ENCODE results near the gene SPRN.

SPRN gene

DNA sequence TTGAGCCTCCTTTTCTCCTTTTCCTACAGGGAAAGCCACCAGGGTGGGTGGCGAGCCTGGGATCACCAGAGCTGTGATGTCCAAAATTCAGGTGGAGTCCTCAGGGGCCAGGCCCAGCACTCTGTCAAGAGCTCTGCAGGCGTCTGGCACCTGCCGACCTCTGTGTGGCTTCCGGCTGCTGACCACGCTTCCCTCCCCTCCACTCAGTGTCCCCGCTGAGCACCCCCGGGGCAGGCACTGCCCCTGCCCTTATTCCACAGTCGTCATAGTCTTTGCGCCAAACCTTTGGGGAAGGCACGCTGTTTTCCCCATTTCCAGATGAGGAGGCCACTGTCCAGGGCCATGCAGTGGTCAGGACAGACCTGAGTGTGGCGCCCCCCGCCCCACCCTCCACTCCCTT is 22.9 kb downstream of the SPRN start:
- Histone ChIP-seq H3K9me3 (ENCODE audit: control insufficient read depth in 2 of 2, low read length in 2 of 2) (no peaks in the 10 kb centered on the region), H3K36me3 (ENCODE audit: control insufficient read depth in 2 of 2, insufficient read depth in 2 of 2, low read length in 2 of 2) (peaks cover 30 to 50% of the 10 kb centered on the region in 2 donors)

DNA sequence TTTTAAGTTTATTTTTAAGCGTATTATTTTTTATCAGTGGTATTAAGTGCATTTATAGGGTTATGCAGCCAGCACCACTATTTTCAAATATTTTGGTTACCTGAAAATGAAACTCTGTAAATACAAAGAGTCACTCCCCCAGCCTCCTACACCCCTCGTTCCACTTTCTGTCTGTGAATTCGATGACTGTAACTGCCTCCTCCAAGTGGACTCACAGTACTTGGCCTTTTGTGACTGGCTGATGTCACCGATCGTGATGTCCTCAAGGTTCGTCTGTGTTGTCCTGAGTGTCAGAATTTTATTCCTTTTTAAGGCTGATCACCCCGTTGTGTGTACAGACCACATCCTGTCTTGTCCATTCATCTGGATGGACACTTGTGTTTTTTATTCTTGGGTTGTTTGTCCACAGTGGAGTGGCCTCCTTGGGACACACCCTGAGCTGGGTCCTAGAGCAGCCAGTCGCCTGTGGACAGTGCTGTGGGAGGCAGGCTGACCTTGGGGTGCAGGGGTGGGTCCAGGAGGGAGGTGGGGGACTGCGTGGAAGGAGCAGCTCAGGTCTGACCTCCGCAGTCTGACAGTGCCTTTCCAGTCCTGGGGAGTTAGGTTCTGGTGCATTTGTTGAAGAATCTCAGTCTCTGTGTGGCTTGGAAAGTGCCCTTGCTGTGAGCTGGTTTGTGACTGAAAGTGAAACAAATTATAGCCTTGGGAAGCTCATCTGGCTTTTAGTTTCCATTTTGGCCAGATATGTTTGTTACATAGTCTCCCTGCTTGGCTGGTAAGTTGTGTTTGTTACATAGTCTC is 23.6 kb downstream of the SPRN start:
- Histone ChIP-seq H3K36me3 (ENCODE audit: control insufficient read depth in 2 of 2, insufficient read depth in 2 of 2, low read length in 2 of 2) (peaks cover 29 to 55% of the 10 kb centered on the region in 2 donors), H3K27me3 (ENCODE audit: control insufficient read depth in 1 of 2, insufficient read depth in 2 of 2, low read length in 2 of 2) (no peaks in the 10 kb centered on the region), H3K9ac (ENCODE audit: low read length in 2 of 2) (no peak overlapping the region), H3K27ac (ENCODE audit: low read length) (no peak overlapping the region), H3K9me3 (ENCODE audit: control insufficient read depth in 2 of 2, low read length in 2 of 2) (no peaks in the 10 kb centered on the region), H3K4me1 (ENCODE audit: control insufficient read depth, insufficient read depth, low read length) (no peaks in the 10 kb centered on the region), H3K4me3 (ENCODE audit: low read length in 2 of 2) (no peak overlapping the region)

More for the DNA sequence above, 22.9 kb downstream of the SPRN start:
- Histone ChIP-seq H3K27ac (ENCODE audit: low read length) (no peak overlapping the region), H3K4me3 (ENCODE audit: low read length in 2 of 2) (no peak overlapping the region), H3K4me1 (ENCODE audit: control insufficient read depth, insufficient read depth, low read length) (no peaks in the 10 kb centered on the region), H3K9ac (ENCODE audit: low read length in 2 of 2) (no peak overlapping the region), H3K27me3 (ENCODE audit: control insufficient read depth in 1 of 2, insufficient read depth in 2 of 2, low read length in 2 of 2) (no peaks in the 10 kb centered on the region)

DNA sequence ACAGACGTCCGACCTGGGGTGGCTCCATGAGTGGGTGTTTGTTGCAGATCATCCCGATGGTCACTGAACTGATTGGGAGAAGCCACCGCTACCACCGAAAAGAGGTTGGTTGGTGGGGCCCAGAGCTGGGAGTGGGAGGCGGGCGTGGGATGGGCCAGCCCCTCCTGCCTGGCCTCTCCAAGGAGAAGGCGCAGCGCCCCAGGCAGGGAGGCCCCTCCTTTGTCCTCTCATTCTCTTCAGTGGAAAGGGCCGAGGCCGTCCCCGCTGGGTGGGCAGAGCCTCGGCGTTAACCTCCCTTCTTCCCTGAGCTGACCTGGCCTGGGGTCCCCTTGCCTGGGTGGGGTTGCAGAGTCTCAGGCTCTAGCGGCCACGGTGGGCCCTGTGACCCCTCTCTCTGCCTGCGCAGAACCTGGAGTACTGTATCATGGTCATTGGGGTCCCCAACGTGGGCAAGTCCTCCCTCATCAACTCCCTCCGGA is 25.3 kb downstream of the SPRN start:
- H3K9me3 ChIP-seq (ENCODE audit: control insufficient read depth in 2 of 2, low read length in 2 of 2), result no peaks in the 10 kb centered on the region
- peaks cover 28 to 49% of the 10 kb centered on the region in 2 donors for H3K36me3 ChIP-seq (ENCODE audit: control insufficient read depth in 2 of 2, insufficient read depth in 2 of 2, low read length in 2 of 2)
- H3K27ac ChIP-seq (ENCODE audit: low read length), result no peak overlapping the region
- H3K4me3 ChIP-seq (ENCODE audit: low read length in 2 of 2), result no peak overlapping the region
- no peaks in the 10 kb centered on the region for H3K27me3 ChIP-seq (ENCODE audit: control insufficient read depth in 1 of 2, insufficient read depth in 2 of 2, low read length in 2 of 2)
- H3K9ac ChIP-seq (ENCODE audit: low read length in 2 of 2), result no peak overlapping the region
- H3K4me1 ChIP-seq (ENCODE audit: control insufficient read depth, insufficient read depth, low read length), result peaks cover 11% of the 10 kb centered on the region

DNA sequence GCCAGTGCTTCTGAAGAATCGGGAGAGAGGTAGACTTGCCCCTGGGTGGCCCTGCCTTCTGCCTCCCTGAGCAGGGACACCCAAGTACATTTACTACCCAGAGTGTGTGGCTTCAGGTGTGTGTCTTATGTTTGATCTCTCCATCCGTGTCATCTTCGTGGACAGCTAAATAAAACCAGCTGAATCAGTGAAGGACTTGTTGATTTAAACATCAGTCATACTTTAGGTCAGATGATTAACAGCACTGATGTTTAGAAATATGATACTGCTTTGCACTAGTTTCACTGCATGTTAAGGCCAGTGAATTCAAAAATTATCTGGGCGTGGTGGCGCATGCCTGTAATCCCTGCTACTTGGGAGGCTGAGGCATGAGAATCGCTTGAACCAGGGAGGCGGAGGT is 26.5 kb downstream of the SPRN start:
- peaks cover 23 to 43% of the 10 kb centered on the region in 2 donors for H3K36me3 ChIP-seq (ENCODE audit: control insufficient read depth in 2 of 2, insufficient read depth in 2 of 2, low read length in 2 of 2)
- no peak overlapping the region for H3K27ac ChIP-seq (ENCODE audit: low read length)
- H3K27me3 ChIP-seq (ENCODE audit: control insufficient read depth in 1 of 2, insufficient read depth in 2 of 2, low read length in 2 of 2), result no peaks in the 10 kb centered on the region
- peaks cover 11% of the 10 kb centered on the region for H3K4me1 ChIP-seq (ENCODE audit: control insufficient read depth, insufficient read depth, low read length)
- no peaks in the 10 kb centered on the region for H3K9me3 ChIP-seq (ENCODE audit: control insufficient read depth in 2 of 2, low read length in 2 of 2)
- no peak overlapping the region for H3K4me3 ChIP-seq (ENCODE audit: low read length in 2 of 2)
- no peak overlapping the region for H3K9ac ChIP-seq (ENCODE audit: low read length in 2 of 2)

DNA sequence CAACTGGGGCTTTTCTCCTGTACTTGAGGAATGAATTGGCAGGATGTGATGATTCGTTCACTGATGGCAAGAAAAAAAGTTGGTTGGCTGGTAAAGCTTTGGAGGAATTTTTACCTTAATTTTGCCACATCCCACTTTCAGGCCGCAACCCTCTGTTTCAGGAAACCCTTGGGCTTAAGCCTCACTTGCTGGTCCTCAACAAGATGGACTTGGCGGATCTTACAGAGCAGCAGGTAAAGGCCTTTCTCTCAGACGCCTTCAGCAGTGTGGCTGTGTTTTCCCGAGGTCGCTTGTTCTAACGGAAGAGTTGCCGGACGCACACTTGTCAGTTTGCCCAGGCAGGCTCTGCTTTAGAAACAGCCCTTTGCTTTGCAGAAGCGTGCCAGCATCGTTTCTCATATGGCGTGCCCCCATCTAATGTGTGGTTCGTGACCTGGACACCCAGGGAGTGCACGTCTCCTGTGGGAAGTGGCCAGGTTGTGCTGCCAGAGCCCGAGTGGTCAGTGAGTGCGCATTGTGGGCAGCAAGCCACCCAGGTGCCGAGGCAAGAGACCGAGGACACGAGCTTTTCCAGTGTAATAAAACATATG is 28.3 kb downstream of the SPRN start:
- H3K36me3 ChIP-seq (ENCODE audit: control insufficient read depth in 2 of 2, insufficient read depth in 2 of 2, low read length in 2 of 2), result peaks cover 9 to 34% of the 10 kb centered on the region in 2 donors
- no peak overlapping the region for H3K4me3 ChIP-seq (ENCODE audit: low read length in 2 of 2)
- no peak overlapping the region for H3K9ac ChIP-seq (ENCODE audit: low read length in 2 of 2)
- peaks cover 11% of the 10 kb centered on the region for H3K4me1 ChIP-seq (ENCODE audit: control insufficient read depth, insufficient read depth, low read length)
- no peaks in the 10 kb centered on the region for H3K9me3 ChIP-seq (ENCODE audit: control insufficient read depth in 2 of 2, low read length in 2 of 2)
- H3K27me3 ChIP-seq (ENCODE audit: control insufficient read depth in 1 of 2, insufficient read depth in 2 of 2, low read length in 2 of 2), result no peaks in the 10 kb centered on the region
- H3K27ac ChIP-seq (ENCODE audit: low read length), result no peak overlapping the region

DNA sequence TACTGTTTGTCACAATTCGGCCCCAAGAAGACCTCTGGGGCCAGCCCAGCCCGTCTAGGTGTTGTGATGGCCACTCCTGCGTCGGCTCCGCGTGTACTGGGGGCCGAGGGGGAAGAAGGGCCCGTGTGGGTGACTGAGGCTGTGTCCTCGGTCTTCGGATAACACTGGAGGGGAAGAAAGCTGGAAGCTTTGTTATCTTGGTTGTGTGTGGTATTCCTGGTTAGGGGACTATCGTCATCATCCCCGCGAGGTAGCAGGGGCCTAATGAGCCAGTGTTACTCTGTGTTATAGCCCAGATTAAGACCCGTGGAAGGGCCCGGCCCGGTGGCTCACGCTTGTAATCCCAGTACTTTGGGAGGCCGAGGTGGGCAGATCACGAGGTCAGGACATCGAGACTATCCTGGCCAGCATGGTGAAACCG is 29.6 kb downstream of the SPRN start:
- Histone ChIP-seq H3K4me3 (ENCODE audit: low read length in 2 of 2) (peak overlapping the region; percentile 89 to 97), H3K27ac (ENCODE audit: low read length) (peak overlapping the region; percentile 41), H3K9ac (ENCODE audit: low read length in 2 of 2) (peak overlapping the region; percentile 89 to 97), H3K36me3 (ENCODE audit: control insufficient read depth in 2 of 2, insufficient read depth in 2 of 2, low read length in 2 of 2) (peaks cover 5 to 24% of the 10 kb centered on the region in 2 donors), H3K9me3 (ENCODE audit: control insufficient read depth in 2 of 2, low read length in 2 of 2) (no peaks in the 10 kb centered on the region), H3K4me1 (ENCODE audit: control insufficient read depth, insufficient read depth, low read length) (peaks cover 11% of the 10 kb centered on the region), H3K27me3 (ENCODE audit: control insufficient read depth in 1 of 2, insufficient read depth in 2 of 2, low read length in 2 of 2) (no peaks in the 10 kb centered on the region)

DNA sequence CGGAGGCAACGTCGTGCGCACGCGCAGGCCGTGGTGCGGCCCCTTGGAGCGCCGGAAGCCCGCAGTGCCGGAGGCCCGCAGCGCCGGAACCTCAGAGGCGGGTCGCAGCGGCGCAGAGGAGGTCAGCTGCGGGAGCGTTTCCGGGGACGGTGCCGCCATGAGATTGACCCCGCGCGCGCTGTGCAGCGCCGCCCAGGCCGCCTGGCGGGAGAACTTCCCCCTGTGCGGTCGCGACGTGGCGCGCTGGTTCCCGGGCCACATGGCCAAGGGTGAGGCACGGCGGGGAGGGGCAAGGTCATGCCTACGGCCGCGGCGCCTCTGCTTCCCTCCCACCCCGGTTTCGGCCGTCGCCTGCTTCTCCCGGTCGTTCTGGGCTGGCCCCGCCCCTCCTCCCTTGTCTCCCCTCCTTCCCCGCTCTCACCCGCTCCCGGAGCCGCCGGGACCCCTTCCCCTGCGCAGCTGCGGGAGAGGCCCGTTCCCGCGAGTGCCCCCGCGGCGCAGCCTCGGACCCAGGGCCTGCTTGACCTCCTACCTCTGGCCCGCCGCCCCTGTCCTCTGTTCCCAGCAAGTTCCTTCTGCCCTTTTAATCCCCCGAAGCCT is 30.3 kb downstream of the SPRN start, which contains the start of gene MTG1:
MTG1 (plus strand) TSS at position 94 of the 600 bp plus-strand sequence; CDS start at position 158, 64 bp downstream.
- peaks cover 5 to 21% of the 10 kb centered on the region in 2 donors for H3K36me3 ChIP-seq (ENCODE audit: control insufficient read depth in 2 of 2, insufficient read depth in 2 of 2, low read length in 2 of 2)
- H3K27me3 ChIP-seq (ENCODE audit: control insufficient read depth in 1 of 2, insufficient read depth in 2 of 2, low read length in 2 of 2), result no peaks in the 10 kb centered on the region

DNA sequence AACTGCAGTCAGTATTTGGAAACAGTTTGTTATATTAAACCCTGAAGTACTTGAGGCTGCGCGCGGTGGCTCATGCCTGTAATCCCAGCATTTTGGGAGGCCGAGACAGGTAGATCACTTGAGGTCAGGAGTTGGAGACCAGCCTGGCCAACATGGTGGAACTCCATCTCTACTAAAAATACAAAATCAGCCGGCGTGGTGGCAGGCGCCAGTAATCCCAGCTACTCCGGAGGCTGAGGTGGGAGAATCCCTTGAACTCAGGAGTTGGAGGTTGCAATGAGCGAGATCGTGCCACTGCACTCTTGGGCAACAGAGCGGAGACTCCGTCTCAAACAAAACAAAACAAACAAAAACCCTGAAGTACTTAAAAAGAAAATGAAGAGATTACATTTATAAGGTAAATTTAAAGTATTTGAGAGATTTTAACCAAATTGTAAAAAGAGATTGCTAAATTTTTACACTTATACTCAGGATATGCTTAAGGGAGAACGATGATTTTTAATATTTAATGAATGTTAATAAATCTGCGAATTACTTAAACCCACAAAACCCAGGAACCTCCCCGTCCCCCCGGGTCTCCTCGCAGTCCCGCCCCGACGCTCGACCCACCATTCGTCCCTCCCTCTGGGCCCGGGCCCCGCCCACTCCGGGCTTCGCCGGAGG is 30.9 kb downstream of the SPRN start:
- Histone ChIP-seq H3K9me3 (ENCODE audit: control insufficient read depth in 2 of 2, low read length in 2 of 2) (no peaks in the 10 kb centered on the region), H3K4me1 (ENCODE audit: control insufficient read depth, insufficient read depth, low read length) (peaks cover 11% of the 10 kb centered on the region), H3K4me3 (ENCODE audit: low read length in 2 of 2) (peak overlapping the region; percentile 11 to 89), H3K27ac (ENCODE audit: low read length) (no peak overlapping the region), H3K36me3 (ENCODE audit: control insufficient read depth in 2 of 2, insufficient read depth in 2 of 2, low read length in 2 of 2) (peaks cover 1 to 15% of the 10 kb centered on the region in 2 donors), H3K9ac (ENCODE audit: low read length in 2 of 2) (no peak overlapping the region), H3K27me3 (ENCODE audit: control insufficient read depth in 1 of 2, insufficient read depth in 2 of 2, low read length in 2 of 2) (no peaks in the 10 kb centered on the region)

More for the DNA sequence above, 30.3 kb downstream of the SPRN start, which contains the start of gene MTG1:
- Histone ChIP-seq H3K4me1 (ENCODE audit: control insufficient read depth, insufficient read depth, low read length) (peaks cover 11% of the 10 kb centered on the region), H3K4me3 (ENCODE audit: low read length in 2 of 2) (peak within 1 kb of the TSS; percentile 89 to 97), H3K9me3 (ENCODE audit: control insufficient read depth in 2 of 2, low read length in 2 of 2) (no peaks in the 10 kb centered on the region), H3K9ac (ENCODE audit: low read length in 2 of 2) (peak within 1 kb of the TSS; percentile 89 to 97), H3K27ac (ENCODE audit: low read length) (peak within 1 kb of the TSS; percentile 41)

DNA sequence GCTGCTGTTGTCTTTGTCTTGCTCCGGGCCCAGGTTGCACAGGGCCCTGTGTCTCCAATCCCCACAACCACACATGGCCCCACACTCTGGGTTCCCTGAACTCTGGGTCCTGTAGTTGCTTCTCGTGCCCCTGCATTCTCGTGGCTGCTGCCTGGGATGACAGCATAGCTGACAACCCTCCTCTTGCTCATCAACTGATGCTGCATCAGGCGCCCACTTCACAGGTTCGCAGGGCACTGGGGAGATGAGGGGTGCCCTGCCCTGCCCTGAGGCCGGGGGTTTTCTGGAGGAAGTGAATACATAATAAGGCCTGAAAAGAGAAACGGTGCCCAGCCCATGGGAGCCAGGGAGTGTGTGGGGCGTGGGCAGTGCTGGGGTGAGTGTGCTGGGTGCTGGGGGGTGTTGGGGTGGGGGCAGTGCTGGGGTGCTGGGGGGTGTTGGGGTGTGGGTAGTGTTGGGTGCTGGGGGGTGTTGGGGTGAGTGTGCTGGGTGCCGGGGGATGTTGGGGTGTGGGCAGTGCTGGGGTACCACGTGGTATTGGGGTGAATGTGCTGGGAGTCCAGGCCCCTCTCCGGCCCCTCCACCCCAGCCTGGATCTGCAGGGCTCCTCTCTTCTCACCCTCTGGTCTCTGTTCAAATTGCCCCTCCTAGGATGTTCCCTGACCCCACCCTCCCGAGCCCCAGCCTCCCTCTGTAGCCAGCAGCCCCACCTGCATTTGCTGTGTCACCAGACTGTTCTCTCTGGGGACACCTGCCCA is 32.5 kb downstream of the SPRN start:
- Histone ChIP-seq H3K36me3 (ENCODE audit: control insufficient read depth in 2 of 2, insufficient read depth in 2 of 2, low read length in 2 of 2) (peaks cover 0 to 11% of the 10 kb centered on the region in 2 donors), H3K9me3 (ENCODE audit: control insufficient read depth in 2 of 2, low read length in 2 of 2) (no peaks in the 10 kb centered on the region), H3K9ac (ENCODE audit: low read length in 2 of 2) (no peak overlapping the region), H3K4me1 (ENCODE audit: control insufficient read depth, insufficient read depth, low read length) (peaks cover 11% of the 10 kb centered on the region), H3K27ac (ENCODE audit: low read length) (no peak overlapping the region), H3K27me3 (ENCODE audit: control insufficient read depth in 1 of 2, insufficient read depth in 2 of 2, low read length in 2 of 2) (no peaks in the 10 kb centered on the region), H3K4me3 (ENCODE audit: low read length in 2 of 2) (no peak overlapping the region)

DNA sequence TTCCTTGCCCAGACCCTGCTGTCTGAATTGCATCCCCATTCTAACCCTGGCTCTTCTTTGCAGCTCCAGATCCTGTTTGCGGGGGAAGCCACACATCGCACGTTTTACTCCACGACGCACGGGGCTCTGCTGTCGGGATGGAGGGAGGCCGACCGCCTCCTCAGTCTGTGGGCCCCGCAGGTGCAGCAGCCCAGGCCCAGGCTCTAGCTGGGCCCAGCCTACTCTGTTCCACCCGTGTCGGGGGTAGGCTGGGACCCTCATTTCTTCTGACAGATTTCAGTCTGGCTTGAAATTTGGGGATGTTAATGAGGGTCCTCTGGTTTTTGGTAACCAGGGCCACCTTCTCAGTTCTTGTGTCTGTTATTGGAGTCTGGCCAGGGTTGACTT is 33.2 kb downstream of the SPRN start:
- H3K9ac ChIP-seq (ENCODE audit: low read length in 2 of 2), result no peak overlapping the region
- peaks cover 0 to 7% of the 10 kb centered on the region in 2 donors for H3K36me3 ChIP-seq (ENCODE audit: control insufficient read depth in 2 of 2, insufficient read depth in 2 of 2, low read length in 2 of 2)
- H3K27ac ChIP-seq (ENCODE audit: low read length), result no peak overlapping the region

More for the DNA sequence above, 33.2 kb downstream of the SPRN start:
- H3K4me1 ChIP-seq (ENCODE audit: control insufficient read depth, insufficient read depth, low read length), result peaks cover 11% of the 10 kb centered on the region
- H3K9me3 ChIP-seq (ENCODE audit: control insufficient read depth in 2 of 2, low read length in 2 of 2), result no peaks in the 10 kb centered on the region
- no peak overlapping the region for H3K4me3 ChIP-seq (ENCODE audit: low read length in 2 of 2)
- no peaks in the 10 kb centered on the region for H3K27me3 ChIP-seq (ENCODE audit: control insufficient read depth in 1 of 2, insufficient read depth in 2 of 2, low read length in 2 of 2)
